GM12878 (cell line): ENCODE data around the gene GRIN2A. TPM values are rescaled to one million over a fixed set of nuclear protein-coding genes. Genes with fewer than 3 reads are reported as not detected.

Source experiments
- ATAC-seq: fragments of 200-7000 bp; cut with Tn5 transposase; 3 replicates; pipeline ENCODE4 v1.9.1; 2020; ENCODE audit warnings: mild to moderate bottlenecking, moderate library complexity
- BruUV-seq: library from RNA; stranded (reverse); fragments of 400-500 nt; replicated peaks from 2 replicates; lab custom pipeline; 2021; lab: Mats Ljungman, UMichigan
- CTCF ChIA-PET: fragments of 300-600 bp; sonication (Branson Sonifier 250); formaldehyde crosslinking; extraction: SDS; loops from one replicate; lab custom pipeline; 2021; ENCODE audit warnings: inconsistent platforms; lab: Yijun Ruan, JAX
- POLR2A ChIA-PET: fragments of 350-600 bp; formaldehyde crosslinking; extraction: SDS; loops from one replicate; lab custom pipeline; 2021; ENCODE audit warnings: inconsistent platforms; lab: Charles Lee
- RAD21 ChIA-PET: fragments of 300-600 bp; sonication (Branson Sonifier 250); formaldehyde crosslinking; loops from one replicate; lab custom pipeline; 2023; ENCODE audit warnings: antibody characterized with exemption; ENCODE audit not compliant: unreplicated experiment; lab: Charles Lee
- SMC1A ChIA-PET: fragments of 300-600 bp; sonication (Branson Sonifier 250); formaldehyde crosslinking; loops from one replicate; lab custom pipeline; 2023; ENCODE audit not compliant: unreplicated experiment, uncharacterized antibody; lab: Charles Lee
- DNase-seq: peaks from one replicate; pipeline ENCODE4 v3.0.0-alpha.2; 2011; ENCODE audit warnings: low read depth, low spot score
- FAIRE-seq: peaks from 3 replicates; lab custom pipeline; 2011; peaks lifted over from hg19 to GRCh38; lab: Jason Lieb, UNC
- H2AFZ ChIP-seq: 2 replicates; pipeline ENCODE4 v1.6.0; 2011; ENCODE audit warnings: low read depth, low read length, control low read depth; ENCODE audit not compliant: control insufficient read depth
- H3K27ac ChIP-seq: 2 replicates; pipeline ENCODE4 v1.5.1; 2011; ENCODE audit warnings: control low read depth; ENCODE audit not compliant: control insufficient read depth, insufficient read depth
- H3K27me3 ChIP-seq, 2 experiments: replicated peaks in 1 of 2; 2 replicates each; pipeline versions ENCODE4 v1.6.0 to v1.6.1; 2011; ENCODE audit warnings: low read length in 1 of 2; ENCODE audit not compliant: control insufficient read depth in 2 of 2, insufficient read depth in 2 of 2
- H3K36me3 ChIP-seq, 2 experiments: 2 replicates each; pipeline ENCODE4 v1.5.1; 2011; ENCODE audit warnings: low read length in 1 of 2; ENCODE audit not compliant: control insufficient read depth in 2 of 2, insufficient read depth in 2 of 2
- H3K4me1 ChIP-seq: 2 replicates; pipeline ENCODE4 v1.6.1; 2011; ENCODE audit warnings: mild to moderate bottlenecking, low read length, moderate library complexity, mixed read lengths; ENCODE audit not compliant: control insufficient read depth, insufficient read depth
- H3K4me2 ChIP-seq: 2 replicates; pipeline ENCODE4 v1.6.0; 2011; ENCODE audit warnings: control low read depth; ENCODE audit not compliant: control insufficient read depth, insufficient read depth
- H3K4me3 ChIP-seq: fragments of 200-600 bp; sonication (generic); 2 replicates; pipeline ENCODE4 v1.5.1; 2016
- H3K79me2 ChIP-seq: 2 replicates; pipeline ENCODE4 v1.6.0; 2011; ENCODE audit warnings: low read length; ENCODE audit not compliant: control insufficient read depth, insufficient read depth
- H3K9ac ChIP-seq: 2 replicates; pipeline ENCODE4 v1.8.0; 2011; ENCODE audit warnings: low read length, control low read depth, mixed read lengths; ENCODE audit not compliant: control insufficient read depth, insufficient read depth
- H3K9me3 ChIP-seq: replicated peaks from 3 replicates; pipeline ENCODE4 v1.5.1; 2011; ENCODE audit warnings: mild to moderate bottlenecking, low read length; ENCODE audit not compliant: control insufficient read depth, insufficient read depth
- H4K20me1 ChIP-seq: 2 replicates; pipeline ENCODE4 v1.6.0; 2011; ENCODE audit not compliant: control insufficient read depth, insufficient read depth
- ATF7 ChIP-seq: fragments of 450-650 bp; IDR thresholded peaks from 2 replicates; pipeline ENCODE4 v1.6.1; 2016; ENCODE audit warnings: low read depth, mild to moderate bottlenecking
- CBFB ChIP-seq: IDR thresholded peaks from 2 replicates; pipeline ENCODE4 v1.6.1; 2016; ENCODE audit warnings: antibody characterized with exemption, low read depth
- FOS ChIP-seq: IDR thresholded peaks from 3 replicates; pipeline ENCODE4 v1.6.1; 2011; ENCODE audit warnings: borderline replicate concordance; ENCODE audit not compliant: insufficient read length; ENCODE audit errors: extremely low read depth
- HCFC1 ChIP-seq: fragments of 150-350 bp; IDR thresholded peaks from 2 replicates; pipeline ENCODE4 v1.6.1; 2014; ENCODE audit warnings: low read length
- HDGF ChIP-seq: fragments of 450-650 bp; IDR thresholded peaks from 2 replicates; pipeline ENCODE4 v1.6.1; 2016; ENCODE audit warnings: antibody characterized with exemption
- LARP7 ChIP-seq: fragments of 450-650 bp; IDR thresholded peaks from 2 replicates; pipeline ENCODE4 v1.6.1; 2017; ENCODE audit warnings: mild to moderate bottlenecking
- MTA2 ChIP-seq: fragments of 450-650 bp; IDR thresholded peaks from 2 replicates; pipeline ENCODE4 v1.6.1; 2016; ENCODE audit warnings: low read depth, mild to moderate bottlenecking, moderate library complexity
- NFYA ChIP-seq: IDR thresholded peaks from 2 replicates; pipeline ENCODE4 v1.6.1; 2011; ENCODE audit warnings: low read depth, mild to moderate bottlenecking, low read length, improper control_type of control experiment, borderline replicate concordance
- NKRF ChIP-seq: fragments of 450-650 bp; conservative IDR thresholded peaks from 2 replicates; pipeline ENCODE4 v1.6.1; 2017; ENCODE audit warnings: mild to moderate bottlenecking, moderate library complexity
- NR2F1 ChIP-seq: fragments of 450-650 bp; conservative IDR thresholded peaks from 2 replicates; pipeline ENCODE4 v1.6.1; 2017; ENCODE audit warnings: mild to moderate bottlenecking
- PAX5 ChIP-seq: IDR thresholded peaks from 2 replicates; pipeline ENCODE4 v1.6.1; 2011; ENCODE audit warnings: low read depth, low read length, borderline replicate concordance
- PAX8 ChIP-seq: fragments of 450-650 bp; IDR thresholded peaks from 2 replicates; pipeline ENCODE4 v1.6.1; 2017; ENCODE audit warnings: mild to moderate bottlenecking, moderate library complexity
- PML ChIP-seq: IDR thresholded peaks from 2 replicates; pipeline ENCODE4 v1.6.1; 2012; ENCODE audit warnings: low read length, inconsistent platforms
- SPI1 ChIP-seq: IDR thresholded peaks from 2 replicates; pipeline ENCODE4 v1.6.1; 2011; ENCODE audit warnings: low read depth, mild to moderate bottlenecking, low read length, moderate library complexity, borderline replicate concordance; ENCODE audit not compliant: insufficient read depth
- TCF3 ChIP-seq: IDR thresholded peaks from 2 replicates; pipeline ENCODE4 v1.6.1; 2012; ENCODE audit warnings: low read depth, mild to moderate bottlenecking, low read length, borderline replicate concordance; ENCODE audit not compliant: insufficient read depth
- YY1 ChIP-seq: IDR thresholded peaks from 2 replicates; pipeline ENCODE4 v1.6.1; 2011; ENCODE audit warnings: low read depth, mild to moderate bottlenecking, low read length
- WGBS: methylation state at CpG from one replicate; pipeline ENCODE4 v1.1.6; 2016; ENCODE audit warnings: low lambda C conversion rate; ENCODE audit not compliant: insufficient replicate concordance, insufficient coverage; ENCODE audit errors: missing lambda C conversion rate; 5-methylcytosine and 5-hydroxymethylcytosine counted together
- in situ Hi-C: fragments of 300-500 bp; cut with MboI; formaldehyde crosslinking; loops from 9 replicates; pipeline ENCODE4 v1.14.3; 2018; ENCODE audit warnings: mixed read lengths
- intact Hi-C: fragments of 100-400 bp; cut with micrococcal nuclease; formaldehyde crosslinking; loops from one replicate; pipeline ENCODE4 v1.14.2; 2022; ENCODE audit not compliant: unreplicated experiment
- polyA plus RNA-seq, 11 experiments: library from polyadenylated mRNA; depleted of rRNA in 4 of 11; unstranded in 6 of 11; stranded (reverse) in 5 of 11; fragments of >200 nt; fragmentation: Nextera tagmentation in 4 of 11; fragmentation: Illumina TruSeq in 1 of 11; extraction: Ambion mirVana in 4 of 11; extraction: Trizol in 1 of 11; gene quantifications; 1 replicate in 1 of 11; 2 replicates in 10 of 11; pipeline versions ENCODE4 v1.2.1 to v1.2.3, GENCODE V29; 2011 to 2016; ENCODE audit warnings: inconsistent platforms in 2 of 11, missing spikeins in 2 of 11, low read depth in 1 of 11
- total RNA-seq, 4 experiments: library from RNA; depleted of rRNA in 3 of 4; stranded (reverse); fragments of >200 nt in 3 of 4; fragmentation: Illumina TruSeq in 1 of 4; extraction: Trizol in 1 of 4; gene quantifications; 2 replicates each; pipeline versions ENCODE4 v1.2.1 to v1.2.3, GENCODE V29; 2013 to 2021

Gene GRIN2A
- total and polyA plus RNA-seq, 10 of the 15 experiments (the other 5 are each of a cell fraction or from before 2014, with no cell fraction given), result 2.4 to 13.3 (median 7.3) TPM

DNA sequence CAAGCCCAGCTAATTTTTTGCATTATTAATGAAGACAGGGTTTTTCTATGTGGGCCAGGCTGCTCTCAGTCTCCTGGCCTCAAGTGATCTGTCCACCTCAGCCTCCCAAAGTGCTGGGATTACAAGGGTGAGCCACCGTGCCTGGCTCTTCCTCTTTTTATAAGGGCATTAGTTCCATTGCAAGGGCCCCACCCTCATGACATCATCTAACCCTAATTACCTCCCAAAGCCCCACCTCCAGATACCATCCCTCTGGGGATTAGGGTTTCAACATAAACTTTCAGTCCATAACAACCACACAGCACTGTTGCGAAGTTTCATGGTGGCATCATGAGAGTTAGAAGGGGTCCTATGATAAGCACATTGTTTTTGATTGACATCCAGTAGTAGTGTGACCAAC is 277.7 kb downstream of the GRIN2A start:
- DNase-seq, result no peak
- POLR2A ChIA-PET, result interaction anchor here (1.1 kb wide), 1 partner anchor 66 kb away, joined by 3 read pairs; no protein-coding TSS in a partner anchor

DNA sequence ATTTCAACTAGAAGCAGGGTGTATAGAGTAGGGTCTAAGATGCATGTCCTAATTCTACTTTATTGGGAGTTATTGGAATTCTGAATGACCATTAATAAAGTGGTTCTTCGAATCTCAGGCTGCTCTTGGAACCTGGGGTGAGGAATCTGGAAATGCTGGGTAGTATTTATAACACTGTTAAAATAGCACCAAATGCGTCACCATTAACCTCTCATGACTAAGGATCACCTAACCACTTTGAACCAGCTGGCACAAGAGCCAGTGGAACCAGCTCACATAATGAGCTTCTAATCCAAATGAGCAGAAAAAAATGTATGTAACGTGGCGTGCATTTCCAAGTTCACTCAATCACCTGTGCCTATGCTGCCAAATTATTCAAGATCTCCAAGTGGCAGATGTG is 281.7 kb downstream of the GRIN2A start:
- H4K20me1 ChIP-seq, result no peaks in the 10 kb centered on the region
- ChIA-PET SMC1A (interaction anchor here (1.0 to 3.7 kb wide), 5 partner anchors 12 to 58 kb away, joined by 3 to 28 read pairs (median 4); no protein-coding TSS in a partner anchor), RAD21 (interaction anchor here (0.7 to 1.5 kb wide), 4 partner anchors 14 to 77 kb away, joined by 3 to 7 read pairs (median 3); no protein-coding TSS in a partner anchor), CTCF (interaction anchor here (0.9 to 1.9 kb wide), 2 partner anchors 8 to 19 kb away, joined by 3 to 4 read pairs; no protein-coding TSS in a partner anchor), POLR2A (interaction anchor here (1.4 kb wide), 1 partner anchor 10 kb away, joined by 3 read pairs; no protein-coding TSS in a partner anchor)
- H3K36me3 ChIP-seq, result no peaks in the 10 kb centered on the region
- in situ Hi-C loops, result no loop called here
- H3K4me2 ChIP-seq, result no peak overlapping the region
- H3K79me2 ChIP-seq, result no peaks in the 10 kb centered on the region
- H3K27ac ChIP-seq, result no peak overlapping the region
- TF ChIP-seq NR2F1 (no peak), NKRF (no peak), PAX5 (no peak), PML (no peak), PAX8 (no peak), NFYA (no peak), TCF3 (no peak), YY1 (no peak), HCFC1 (no peak), HDGF (no peak), CBFB (no peak), LARP7 (no peak)
- DNase-seq (no peak), FAIRE-seq (no peak), ATAC-seq (no peak)
- H3K27me3 ChIP-seq, result no peaks in the 10 kb centered on the region
- no peak overlapping the region for H3K4me3 ChIP-seq
- intact Hi-C loops, result no loop called here
- WGBS, result 20% methylated on average over 4 of the region's 4 CpGs
- no peaks in the 10 kb centered on the region; the same call in 2 of the 3 replicates for H3K9me3 ChIP-seq
- no peak overlapping the region for H3K9ac ChIP-seq
- no TSS peak for BruUV-seq
- H2AFZ ChIP-seq, result no peak overlapping the region
- peaks cover 13% of the 10 kb centered on the region for H3K4me1 ChIP-seq

More for the DNA sequence above, 277.7 kb downstream of the GRIN2A start:
- Histone ChIP-seq H3K27me3 (no peaks in the 10 kb centered on the region), H3K4me3 (no peak overlapping the region), H3K9ac (no peak overlapping the region)
- FAIRE-seq, result no peak
- RAD21 ChIA-PET, result no interaction called here
- CTCF ChIA-PET, result no interaction called here
- TF ChIP-seq ATF7 (0 out of 2 replicates have a peak, but pooled peaks have one; percentile 33), SPI1 (peak; percentile 52; the same call in 1 of the 2 replicates), MTA2 (no peak), FOS (no peak)
- TF ChIP-seq, all 136 proteins: peak for 2
- H3K4me2 ChIP-seq, result no peak overlapping the region
- no peak overlapping the region for H3K27ac ChIP-seq
- no peak overlapping the region for H2AFZ ChIP-seq
- no peaks in the 10 kb centered on the region; the same call in 2 of the 3 replicates for H3K9me3 ChIP-seq
- H3K4me1 ChIP-seq, result peaks cover 14% of the 10 kb centered on the region
- H3K36me3 ChIP-seq, result no peaks in the 10 kb centered on the region
- no peaks in the 10 kb centered on the region for H4K20me1 ChIP-seq
- 62% methylated on average over 2 of the region's 2 CpGs for WGBS
- BruUV-seq, result no TSS peak
- H3K79me2 ChIP-seq, result no peaks in the 10 kb centered on the region
- in situ Hi-C loops (no loop called here), intact Hi-C loops (no loop called here)
- no peak; the same call in 2 of the 3 replicates for ATAC-seq
- SMC1A ChIA-PET, result interaction anchor here (1.8 kb wide), 1 partner anchor 53 kb away, joined by 4 read pairs; no protein-coding TSS in a partner anchor
